Stomach (tissue), 9 donors: ENCODE results near the gene CDC73. TPM values are rescaled to one million over a fixed set of nuclear protein-coding genes. Genes with fewer than 3 reads are reported as not detected.

Experiments used
- DNase-seq, 2 donors: peaks; one replicate each; pipeline versions ENCODE4 v3.0.0 to v3.0.0-alpha.2; 2013 to 2019
- H3K27ac ChIP-seq, 5 donors: fragments of 200-600 bp in 4 of 5; sonication (generic) in 4 of 5; one replicate each; pipeline ENCODE4 v1.5.1; 2013 to 2019; ENCODE audit warnings: mild to moderate bottlenecking in 1 of 5, moderate library complexity in 1 of 5
- H3K27me3 ChIP-seq, 3 donors: fragments of 200-600 bp; sonication (generic); one replicate each; pipeline ENCODE4 v1.5.1; 2017 to 2019; ENCODE audit warnings: mixed run types in 1 of 3
- H3K36me3 ChIP-seq, 4 donors: fragments of 200-600 bp; sonication (generic); 1 replicate in 3 of 4; 2 replicates in 1 of 4; pipeline ENCODE4 v1.5.1; 2016 to 2019
- H3K4me1 ChIP-seq, 4 donors: fragments of 200-600 bp; sonication (generic); one replicate each; pipeline ENCODE4 v1.5.1; 2016 to 2019
- H3K4me3 ChIP-seq, 4 donors: fragments of 200-600 bp; sonication (generic) in 3 of 4; one replicate each; pipeline ENCODE4 v1.5.1; 2016 to 2019; ENCODE audit warnings: mild to moderate bottlenecking in 1 of 4
- H3K9me3 ChIP-seq, 4 donors: fragments of 200-600 bp; sonication (generic); one replicate each; pipeline ENCODE4 v1.5.1; 2016 to 2019
- EP300 ChIP-seq: sonication (generic); formaldehyde crosslinking; IDR thresholded peaks from one replicate; pipeline ENCODE4 v1.6.1; 2017; ENCODE audit warnings: antibody characterized with exemption
- POLR2A ChIP-seq, 4 donors: fragments of 450-650 bp; IDR thresholded peaks; one replicate each; pipeline ENCODE4 v1.6.1; 2016; ENCODE audit warnings: antibody characterized with exemption in 4 of 4, control low read depth in 2 of 4, mild to moderate bottlenecking in 1 of 4, moderate library complexity in 1 of 4
- POLR2AphosphoS5 ChIP-seq, 3 donors: sonication (generic); formaldehyde crosslinking; IDR thresholded peaks; one replicate each; pipeline ENCODE4 v1.6.1; 2016; ENCODE audit warnings: antibody characterized with exemption in 3 of 3
- WGBS, 5 donors: extraction: QIAGEN DNeasy Blood & Tissue Kit in 3 of 5; methylation state at CpG; one replicate each; pipeline versions ENCODE4 v1.1.5 to v1.1.7; 2013 to 2018; 5-methylcytosine and 5-hydroxymethylcytosine counted together
- intact Hi-C: fragments of 100-400 bp; cut with DNase I; formaldehyde crosslinking; loops from one replicate; pipeline ENCODE4 v1.15.1; 2023; ENCODE audit warnings: low total_unique reads
- polyA plus RNA-seq, 3 donors: library from polyadenylated mRNA; stranded (reverse); fragments of 200-250 nt; gene quantifications; one replicate each; pipeline ENCODE4 v1.2.3, GENCODE V29; 2013
- total RNA-seq, 5 donors: library from RNA; depleted of rRNA; stranded (reverse); fragments of >200 nt; gene quantifications; one replicate each; pipeline versions ENCODE4 v1.1.0 to v1.2.3, GENCODE V29; 2014 to 2016
- TF ChIP-seq, protein P1 (sequence below), 7 experiments: fragments of 450-650 bp in 4 of 7; fragments of 200-600 bp in 3 of 7; sonication (generic) in 3 of 7; IDR thresholded peaks; one replicate each; pipeline ENCODE4 v1.5.1; 2016 to 2019; ENCODE audit warnings: antibody characterized with exemption in 7 of 7, control low read depth in 2 of 7, mild to moderate bottlenecking in 1 of 7
- donor health status: healthy with polysubstance abuse.
- donor health status: Bipolar disorder and iron deficiency.
- donor health status: healthy.

Gene CDC73
- total and polyA plus RNA-seq, 8 donors, result 6.7 to 75.9 (median 20.1) TPM

DNA sequence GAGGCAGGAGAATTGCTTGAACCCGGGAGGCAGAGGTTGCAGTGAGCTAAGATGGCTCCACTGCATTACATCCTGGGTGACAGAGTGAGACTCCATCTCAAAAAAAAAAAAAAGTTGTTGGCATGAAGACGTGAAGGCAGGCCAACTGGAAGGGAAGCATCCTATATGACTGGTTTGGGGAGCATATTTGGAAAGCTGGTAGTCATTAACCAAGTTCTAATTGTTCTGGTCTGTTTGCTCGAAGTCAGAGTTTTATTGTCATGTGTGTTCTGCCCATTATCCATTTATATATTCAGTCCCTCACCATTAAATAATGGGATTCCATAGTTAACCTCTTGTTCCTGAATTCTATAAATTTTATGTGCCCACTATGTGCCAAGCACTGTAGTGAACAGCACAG, 13.4 kb upstream of the CDC73 start:
- H3K9me3 ChIP-seq, result no peaks in the 10 kb centered on the region
- H3K4me1 ChIP-seq, result peaks cover 9 to 29% (median 17%) of the 10 kb centered on the region in 4 donors
- no peak overlapping the region for H3K4me3 ChIP-seq
- no peak for TF ChIP-seq POLR2A (IDR thresholded peaks at IDR 0.05)
- TF ChIP-seq POLR2AphosphoS5 (IDR thresholded peaks at IDR 0.05), result no peak
- TF ChIP-seq EP300, result no peak
- TF ChIP-seq, protein P1, sequence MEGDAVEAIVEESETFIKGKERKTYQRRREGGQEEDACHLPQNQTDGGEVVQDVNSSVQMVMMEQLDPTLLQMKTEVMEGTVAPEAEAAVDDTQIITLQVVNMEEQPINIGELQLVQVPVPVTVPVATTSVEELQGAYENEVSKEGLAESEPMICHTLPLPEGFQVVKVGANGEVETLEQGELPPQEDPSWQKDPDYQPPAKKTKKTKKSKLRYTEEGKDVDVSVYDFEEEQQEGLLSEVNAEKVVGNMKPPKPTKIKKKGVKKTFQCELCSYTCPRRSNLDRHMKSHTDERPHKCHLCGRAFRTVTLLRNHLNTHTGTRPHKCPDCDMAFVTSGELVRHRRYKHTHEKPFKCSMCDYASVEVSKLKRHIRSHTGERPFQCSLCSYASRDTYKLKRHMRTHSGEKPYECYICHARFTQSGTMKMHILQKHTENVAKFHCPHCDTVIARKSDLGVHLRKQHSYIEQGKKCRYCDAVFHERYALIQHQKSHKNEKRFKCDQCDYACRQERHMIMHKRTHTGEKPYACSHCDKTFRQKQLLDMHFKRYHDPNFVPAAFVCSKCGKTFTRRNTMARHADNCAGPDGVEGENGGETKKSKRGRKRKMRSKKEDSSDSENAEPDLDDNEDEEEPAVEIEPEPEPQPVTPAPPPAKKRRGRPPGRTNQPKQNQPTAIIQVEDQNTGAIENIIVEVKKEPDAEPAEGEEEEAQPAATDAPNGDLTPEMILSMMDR (IDR thresholded peaks at IDR 0.05), result no peak
- H3K36me3 ChIP-seq, result no peaks in the 10 kb centered on the region
- whole genome bisulfite sequencing, 5 donors, result 73 to 85% (median 82%) methylated on average over 3 of the region's 3 CpGs
- intact Hi-C loops, result loop anchor here (10.0 kb wide), 1 partner anchor 54 kb away; the partner anchor contains the start of genes RO60 and UCHL5
- no peaks in the 10 kb centered on the region for H3K27me3 ChIP-seq
- H3K27ac ChIP-seq, result no peak overlapping the region
- no peak for DNase-seq

DNA sequence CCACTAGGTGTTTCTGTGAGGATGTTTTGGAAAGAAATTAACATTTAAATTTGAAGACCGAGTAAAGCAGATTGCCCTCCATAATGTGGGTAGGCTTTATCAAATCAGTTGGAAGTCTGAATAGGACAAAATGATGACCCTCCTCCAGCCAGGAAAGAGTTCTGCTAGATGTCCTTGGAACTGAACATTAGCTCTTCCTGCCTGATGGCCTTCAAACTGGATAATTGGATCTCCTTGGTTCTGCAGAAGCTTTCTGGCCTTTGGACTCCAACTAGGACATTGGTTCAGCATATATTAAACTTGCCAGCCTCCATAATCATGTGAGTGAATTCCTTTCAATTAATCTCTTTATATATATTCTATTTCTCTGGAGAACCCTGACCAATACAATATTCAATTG, 12.2 kb upstream of the CDC73 start:
- H3K4me3 ChIP-seq, result no peak overlapping the region
- DNase-seq, result no peak
- intact Hi-C loops, result loop anchor here (10.0 kb wide), 1 partner anchor 55 kb away; the partner anchor contains the start of genes RO60 and UCHL5
- H3K27ac ChIP-seq, result no peak overlapping the region
- no peaks in the 10 kb centered on the region for H3K27me3 ChIP-seq
- WGBS, 5 donors, result 97 to 100% (median 98%) methylated on average over 1 of the region's 1 CpG
- TF ChIP-seq POLR2AphosphoS5 (IDR thresholded peaks at IDR 0.05) (no peak), POLR2A (IDR thresholded peaks at IDR 0.05) (no peak), EP300 (no peak)
- TF ChIP-seq, protein P1 (IDR thresholded peaks at IDR 0.05), result no peak
- H3K4me1 ChIP-seq, result peaks cover 0 to 20% (median 9%) of the 10 kb centered on the region in 4 donors
- H3K36me3 ChIP-seq, result no peaks in the 10 kb centered on the region
- H3K9me3 ChIP-seq, result no peaks in the 10 kb centered on the region

DNA sequence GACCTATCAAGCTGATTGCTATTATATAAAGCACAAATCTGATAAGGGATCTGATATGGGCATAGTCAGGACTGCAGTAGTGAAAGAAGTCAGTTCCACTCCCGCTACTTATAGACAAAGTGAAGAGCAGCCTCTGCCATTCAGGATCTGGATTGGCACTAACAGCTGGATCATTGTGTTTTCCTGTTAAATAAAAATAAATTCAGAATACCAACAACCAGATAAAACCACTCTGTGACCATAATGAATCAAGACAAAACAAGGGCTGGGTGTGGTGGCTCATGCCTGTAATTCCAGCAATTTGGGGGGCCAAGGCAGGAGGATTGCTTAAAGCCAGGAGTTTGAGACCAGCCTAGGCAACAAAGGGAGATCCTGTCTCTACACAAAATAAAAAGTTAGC, 11.6 kb upstream of the CDC73 start:
- WGBS, 5 donors, result 80 to 89% (median 86%) methylated on average over 1 of the region's 1 CpG
- peaks cover 0 to 20% (median 9%) of the 10 kb centered on the region in 4 donors for H3K4me1 ChIP-seq
- H3K27me3 ChIP-seq, result no peaks in the 10 kb centered on the region
- no peak for DNase-seq
- TF ChIP-seq POLR2AphosphoS5 (IDR thresholded peaks at IDR 0.05) (no peak), EP300 (no peak), POLR2A (IDR thresholded peaks at IDR 0.05) (no peak)
- TF ChIP-seq, protein P1 (IDR thresholded peaks at IDR 0.05), result no peak
- H3K27ac ChIP-seq, result no peak overlapping the region
- no peak overlapping the region for H3K4me3 ChIP-seq
- intact Hi-C loops, result no loop called here
- H3K9me3 ChIP-seq, result no peaks in the 10 kb centered on the region
- H3K36me3 ChIP-seq, result no peaks in the 10 kb centered on the region

DNA sequence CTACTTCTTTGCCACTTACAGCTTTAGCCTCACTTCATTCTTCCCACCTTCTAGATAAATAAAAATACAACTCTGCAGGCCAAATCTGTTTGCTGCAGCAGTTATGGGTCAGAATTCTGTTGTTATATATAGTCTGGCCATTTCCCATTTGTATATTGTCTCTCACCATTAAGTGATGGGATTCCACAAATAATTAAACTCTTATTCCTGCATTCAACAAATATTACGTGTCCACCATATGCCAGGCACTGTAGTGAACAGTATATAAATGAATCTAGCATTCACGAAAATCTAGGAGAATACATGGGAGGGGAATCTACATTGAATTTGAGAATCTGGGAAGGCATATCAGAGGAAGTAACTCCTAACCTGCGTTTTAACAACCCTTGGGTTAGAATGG, 11.0 kb upstream of the CDC73 start:
- 81 to 93% (median 89%) methylated on average over 3 of the region's 3 CpGs for WGBS, 5 donors
- Histone ChIP-seq H3K4me3 (no peak overlapping the region), H3K9me3 (no peaks in the 10 kb centered on the region), H3K27me3 (no peaks in the 10 kb centered on the region), H3K4me1 (peaks cover 0 to 17% (median 7%) of the 10 kb centered on the region in 4 donors), H3K27ac (peak overlapping the region in 4 of 5 donors; percentile 28 to 62 (median 50)), H3K36me3 (no peaks in the 10 kb centered on the region)
- intact Hi-C loops, result no loop called here
- TF ChIP-seq POLR2A (IDR thresholded peaks at IDR 0.05) (no peak), POLR2AphosphoS5 (IDR thresholded peaks at IDR 0.05) (no peak), EP300 (no peak)
- DNase-seq, result no peak

DNA sequence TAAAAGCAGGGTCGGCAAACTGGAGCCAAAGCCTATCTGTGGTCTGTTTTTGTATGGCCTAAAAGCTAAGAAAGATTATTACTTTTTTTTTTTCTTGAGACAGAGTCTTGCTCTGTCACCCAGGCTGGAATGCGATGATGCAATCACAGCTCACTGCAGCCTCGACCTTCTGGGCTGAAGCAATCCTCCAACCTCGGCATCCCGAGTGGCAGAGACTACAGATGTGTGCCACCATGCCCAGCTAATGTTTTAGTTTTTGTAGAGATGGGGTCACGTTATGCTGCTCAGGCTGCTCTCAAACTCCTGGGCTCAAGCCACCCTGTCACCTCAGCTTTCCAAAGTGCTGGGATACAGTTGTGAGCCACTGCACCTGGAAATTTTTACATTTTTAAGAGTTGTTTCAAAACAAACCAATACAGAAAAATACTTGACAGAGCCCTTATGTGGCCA, 10.2 kb upstream of the CDC73 start:
- Histone ChIP-seq H3K27me3 (no peaks in the 10 kb centered on the region), H3K9me3 (no peaks in the 10 kb centered on the region), H3K27ac (peak overlapping the region; percentile 28 to 62 (median 50)), H3K4me3 (no peak overlapping the region), H3K36me3 (no peaks in the 10 kb centered on the region), H3K4me1 (peaks cover 0 to 14% (median 6%) of the 10 kb centered on the region in 4 donors)
- intact Hi-C loops, result no loop called here
- peak; percentile 47 to 50 for DNase-seq
- TF ChIP-seq POLR2AphosphoS5 (IDR thresholded peaks at IDR 0.05), result peak; percentile 28 to 51 (median 50)
- TF ChIP-seq, protein P1 (IDR thresholded peaks at IDR 0.05), result no peak
- no peak for TF ChIP-seq EP300
- TF ChIP-seq POLR2A (IDR thresholded peaks at IDR 0.05), result no peak
- WGBS, 5 donors, result 29 to 40% (median 33%) methylated on average over 6 of the region's 6 CpGs
